ENCODE data around the gene RTL5. TPM values are rescaled to one million over a fixed set of nuclear protein-coding genes. Genes with fewer than 3 reads are reported as not detected.

RTL5 gene
- polyA plus RNA-seq, 1 of the 3 experiments (the other 2 are of a cell fraction), result 1.8 TPM

DNA sequence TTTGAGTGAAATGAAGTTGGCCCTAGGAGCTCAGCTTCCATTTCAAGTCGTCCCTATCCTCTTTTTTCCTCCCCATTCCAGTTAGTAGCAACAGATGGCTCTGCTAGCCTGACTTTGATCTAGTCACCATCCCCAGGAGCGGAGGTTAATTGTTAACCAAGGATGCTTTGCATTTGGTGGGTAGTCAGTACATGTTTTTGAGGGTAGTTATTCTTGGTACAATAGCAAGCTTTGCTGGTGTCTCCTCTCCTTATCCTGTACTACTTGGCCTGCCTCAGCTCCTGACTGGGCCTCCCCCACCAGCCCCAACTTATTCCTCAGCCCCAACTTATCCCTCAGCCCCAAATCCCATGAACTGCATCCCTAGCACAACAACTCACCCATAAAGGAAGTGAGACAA, 14.8 kb upstream of the RTL5 start:
- POLR2A ChIA-PET, result no interaction called here
- CTCF ChIA-PET, result interaction anchor here (1.0 kb wide), 1 partner anchor 10 kb away, joined by 3 read pairs; no protein-coding TSS in a partner anchor

GRCh38 chrX:72145181-72145580, 13.5 kb upstream of the RTL5 start:
- no peaks in the 10 kb centered on the region for H3K36me3 ChIP-seq (replicated peaks in 1 of 2; ENCODE audit: control insufficient read depth in 1 of 2, insufficient read depth in 2 of 2, low read length in 1 of 2)
- H2AFZ ChIP-seq (ENCODE audit: low read depth), result no peak overlapping the region
- TF ChIP-seq ELF1 (IDR thresholded peaks at IDR 0.05) (no peak), RAD21 (IDR thresholded peaks at IDR 0.05; ENCODE audit: low read length) (no peak), RXRA (IDR thresholded peaks at IDR 0.05; ENCODE audit: borderline replicate concordance, low read depth) (no peak), EZH2phosphoT487 (IDR thresholded peaks at IDR 0.05; ENCODE audit: borderline replicate concordance, low read depth) (no peak), TEAD4 (IDR thresholded peaks at IDR 0.05; ENCODE audit: borderline replicate concordance, insufficient read depth) (no peak), SIN3A (IDR thresholded peaks at IDR 0.05; ENCODE audit: borderline replicate concordance, low read depth, low read length) (no peak), CHD2 (IDR thresholded peaks at IDR 0.05; ENCODE audit: low read length, partially characterized antibody) (no peak), GABPA (IDR thresholded peaks at IDR 0.05; ENCODE audit: low read depth) (no peak), GATA2 (CRISPR knock-in tag; IDR thresholded peaks at IDR 0.05) (no peak)
- TF ChIP-seq, protein P1, sequence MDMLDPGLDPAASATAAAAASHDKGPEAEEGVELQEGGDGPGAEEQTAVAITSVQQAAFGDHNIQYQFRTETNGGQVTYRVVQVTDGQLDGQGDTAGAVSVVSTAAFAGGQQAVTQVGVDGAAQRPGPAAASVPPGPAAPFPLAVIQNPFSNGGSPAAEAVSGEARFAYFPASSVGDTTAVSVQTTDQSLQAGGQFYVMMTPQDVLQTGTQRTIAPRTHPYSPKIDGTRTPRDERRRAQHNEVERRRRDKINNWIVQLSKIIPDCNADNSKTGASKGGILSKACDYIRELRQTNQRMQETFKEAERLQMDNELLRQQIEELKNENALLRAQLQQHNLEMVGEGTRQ (IDR thresholded peaks at IDR 0.05; ENCODE audit: borderline replicate concordance, low read depth, low read length), result no peak
- TF ChIP-seq, protein P2, sequence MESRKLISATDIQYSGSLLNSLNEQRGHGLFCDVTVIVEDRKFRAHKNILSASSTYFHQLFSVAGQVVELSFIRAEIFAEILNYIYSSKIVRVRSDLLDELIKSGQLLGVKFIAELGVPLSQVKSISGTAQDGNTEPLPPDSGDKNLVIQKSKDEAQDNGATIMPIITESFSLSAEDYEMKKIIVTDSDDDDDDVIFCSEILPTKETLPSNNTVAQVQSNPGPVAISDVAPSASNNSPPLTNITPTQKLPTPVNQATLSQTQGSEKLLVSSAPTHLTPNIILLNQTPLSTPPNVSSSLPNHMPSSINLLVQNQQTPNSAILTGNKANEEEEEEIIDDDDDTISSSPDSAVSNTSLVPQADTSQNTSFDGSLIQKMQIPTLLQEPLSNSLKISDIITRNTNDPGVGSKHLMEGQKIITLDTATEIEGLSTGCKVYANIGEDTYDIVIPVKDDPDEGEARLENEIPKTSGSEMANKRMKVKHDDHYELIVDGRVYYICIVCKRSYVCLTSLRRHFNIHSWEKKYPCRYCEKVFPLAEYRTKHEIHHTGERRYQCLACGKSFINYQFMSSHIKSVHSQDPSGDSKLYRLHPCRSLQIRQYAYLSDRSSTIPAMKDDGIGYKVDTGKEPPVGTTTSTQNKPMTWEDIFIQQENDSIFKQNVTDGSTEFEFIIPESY (IDR thresholded peaks at IDR 0.05; ENCODE audit: borderline replicate concordance, low read depth), result no peak
- TF ChIP-seq, protein P3, sequence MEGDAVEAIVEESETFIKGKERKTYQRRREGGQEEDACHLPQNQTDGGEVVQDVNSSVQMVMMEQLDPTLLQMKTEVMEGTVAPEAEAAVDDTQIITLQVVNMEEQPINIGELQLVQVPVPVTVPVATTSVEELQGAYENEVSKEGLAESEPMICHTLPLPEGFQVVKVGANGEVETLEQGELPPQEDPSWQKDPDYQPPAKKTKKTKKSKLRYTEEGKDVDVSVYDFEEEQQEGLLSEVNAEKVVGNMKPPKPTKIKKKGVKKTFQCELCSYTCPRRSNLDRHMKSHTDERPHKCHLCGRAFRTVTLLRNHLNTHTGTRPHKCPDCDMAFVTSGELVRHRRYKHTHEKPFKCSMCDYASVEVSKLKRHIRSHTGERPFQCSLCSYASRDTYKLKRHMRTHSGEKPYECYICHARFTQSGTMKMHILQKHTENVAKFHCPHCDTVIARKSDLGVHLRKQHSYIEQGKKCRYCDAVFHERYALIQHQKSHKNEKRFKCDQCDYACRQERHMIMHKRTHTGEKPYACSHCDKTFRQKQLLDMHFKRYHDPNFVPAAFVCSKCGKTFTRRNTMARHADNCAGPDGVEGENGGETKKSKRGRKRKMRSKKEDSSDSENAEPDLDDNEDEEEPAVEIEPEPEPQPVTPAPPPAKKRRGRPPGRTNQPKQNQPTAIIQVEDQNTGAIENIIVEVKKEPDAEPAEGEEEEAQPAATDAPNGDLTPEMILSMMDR (IDR thresholded peaks at IDR 0.05), result no peak
- DNase-seq, result no peak
- H3K27ac ChIP-seq (ENCODE audit: low read depth in 2 of 2, low read length in 1 of 2), result no peak overlapping the region
- H3K4me3 ChIP-seq (ENCODE audit: low read depth in 2 of 2, low read length in 1 of 2), result no peak overlapping the region
- peaks cover 16% of the 10 kb centered on the region; the same call in 1 of the 2 replicates for H3K27me3 ChIP-seq (ENCODE audit: insufficient read depth)
- H3K9me3 ChIP-seq, result no peaks in the 10 kb centered on the region
- H3F3A ChIP-seq (replicated peaks; ENCODE audit: insufficient read depth), result no peaks in the 10 kb centered on the region
- no peaks in the 10 kb centered on the region for H3K9me2 ChIP-seq
- no peaks in the 10 kb centered on the region for H4K20me1 ChIP-seq (ENCODE audit: insufficient read depth)
- H3K4me2 ChIP-seq, result no peak overlapping the region
- no peaks in the 10 kb centered on the region for H3K79me2 ChIP-seq (ENCODE audit: insufficient read depth)
- WGBS (ENCODE audit: low lambda C conversion rate), result 40% methylated on average over 2 of the region's 2 CpGs
- ChIA-PET CTCF (interaction anchor here (0.8 kb wide), 1 partner anchor 18 kb away, joined by 6 read pairs; no protein-coding TSS in a partner anchor), POLR2A (no interaction called here)
- H3K4me1 ChIP-seq (ENCODE audit: control insufficient read depth in 1 of 2, insufficient read depth in 2 of 2, low read depth in 1 of 2, low read length in 1 of 2), result peaks cover 0 to 10% of the 10 kb centered on the region in 2 experiments; a peak in 2 of 4 replicates
- H3K9ac ChIP-seq, result no peak overlapping the region

More for the DNA sequence above, 14.8 kb upstream of the RTL5 start:
- 42% methylated on average over 2 of the region's 2 CpGs for WGBS (ENCODE audit: low lambda C conversion rate)
- Histone ChIP-seq H3K9me2 (no peaks in the 10 kb centered on the region), H3K27ac (ENCODE audit: low read depth in 2 of 2, low read length in 1 of 2) (no peak overlapping the region), H3K4me1 (ENCODE audit: control insufficient read depth in 1 of 2, insufficient read depth in 2 of 2, low read depth in 1 of 2, low read length in 1 of 2) (peaks cover 0 to 10% of the 10 kb centered on the region in 2 experiments; a peak in 2 of 4 replicates), H3K9me3 (no peaks in the 10 kb centered on the region), H3K36me3 (replicated peaks in 1 of 2; ENCODE audit: control insufficient read depth in 1 of 2, insufficient read depth in 2 of 2, low read length in 1 of 2) (no peaks in the 10 kb centered on the region), H3K9ac (no peak overlapping the region), H3K4me2 (no peak overlapping the region), H3F3A (replicated peaks; ENCODE audit: insufficient read depth) (no peaks in the 10 kb centered on the region), H4K20me1 (ENCODE audit: insufficient read depth) (no peaks in the 10 kb centered on the region), H3K4me3 (ENCODE audit: low read depth in 2 of 2, low read length in 1 of 2) (no peak overlapping the region), H2AFZ (ENCODE audit: low read depth) (no peak overlapping the region), H3K27me3 (ENCODE audit: insufficient read depth) (peaks cover 16% of the 10 kb centered on the region; the same call in 1 of the 2 replicates), H3K79me2 (ENCODE audit: insufficient read depth) (no peaks in the 10 kb centered on the region)
- DNase-seq, result no peak
- TF ChIP-seq SIN3A (IDR thresholded peaks at IDR 0.05; ENCODE audit: borderline replicate concordance, low read depth, low read length), result no peak
- no peak for TF ChIP-seq RAD21 (IDR thresholded peaks at IDR 0.05; ENCODE audit: low read length)
